ENCODE data around the gene GNE. TPM values are rescaled to one million over a fixed set of nuclear protein-coding genes. Genes with fewer than 3 reads are reported as not detected.
"Not testable (repeated sequence)": the region's sequence is repeated elsewhere in the genome, so short reads cannot be mapped to it uniquely, and the experiment has no call there.

GNE gene
- total RNA-seq, 1 donor from 2014 or later: 25.2 TPM

- H3K9me3 Mint-ChIP-seq: no peaks in the 10 kb centered on the region
- TF ChIP-seq CTCF (IDR thresholded peaks at IDR 0.05) (no peak), EZH2 (IDR thresholded peaks at IDR 0.05) (no peak), EZH2phosphoT487 (IDR thresholded peaks at IDR 0.05) (no peak)
- no peaks in the 10 kb centered on the region for H3K9me3 ChIP-seq (ENCODE audit: low read depth)
- no peaks in the 10 kb centered on the region for H3K27me3 ChIP-seq
- H3K4me2 ChIP-seq: no peak overlapping the region
- peaks cover 8% of the 10 kb centered on the region for H3K36me3 ChIP-seq
- H3K4me3 ChIP-seq: no peak overlapping the region
- H3K4me1 Mint-ChIP-seq: no peaks in the 10 kb centered on the region
- DNase-seq (ENCODE audit: low spot score): no peak
- no peak overlapping the region for H3K9ac ChIP-seq
- peaks cover 26% of the 10 kb centered on the region for H3K79me2 ChIP-seq (ENCODE audit: low read depth)
- H2AFZ ChIP-seq (replicated peaks): no peak overlapping the region
- H4K20me1 ChIP-seq (ENCODE audit: low read depth): peaks cover 8% of the 10 kb centered on the region
- no peak overlapping the region for H3K27ac ChIP-seq
- H3K36me3 Mint-ChIP-seq: peaks cover 12% of the 10 kb centered on the region
- no peak overlapping the region for H3K27ac Mint-ChIP-seq
- H3K4me3 Mint-ChIP-seq: no peak overlapping the region
- no peaks in the 10 kb centered on the region for H3K27me3 Mint-ChIP-seq (ENCODE audit: insufficient read depth, low read depth)
- H3F3A ChIP-seq (ENCODE audit: low read depth): no peaks in the 10 kb centered on the region
- H3K4me1 ChIP-seq: no peaks in the 10 kb centered on the region
Observed at GRCh38 chr9:36245906-36246305, 12.3 kb downstream of the GNE start.

GRCh38 chr9:36239675-36240074, 18.6 kb downstream of the GNE start:
- H3K27ac ChIP-seq; H3K4me2 ChIP-seq; H3K79me2 ChIP-seq (ENCODE audit: low read depth); H3K4me3 Mint-ChIP-seq; H3K9me3 ChIP-seq (ENCODE audit: low read depth); H3K9ac ChIP-seq; H3K4me1 ChIP-seq; DNase-seq (ENCODE audit: low spot score); H3K27me3 Mint-ChIP-seq (ENCODE audit: insufficient read depth, low read depth); H3K4me1 Mint-ChIP-seq; H2AFZ ChIP-seq (replicated peaks); H3K27ac Mint-ChIP-seq; H3F3A ChIP-seq (ENCODE audit: low read depth); H4K20me1 ChIP-seq (ENCODE audit: low read depth); H3K36me3 ChIP-seq; H3K27me3 ChIP-seq; H3K4me3 ChIP-seq; H3K9me3 Mint-ChIP-seq: not testable (repeated sequence)
- peaks cover 38% of the 10 kb centered on the region for H3K36me3 Mint-ChIP-seq

GRCh38 chr9:36239205-36239604, 19.0 kb downstream of the GNE start:
- not testable (repeated sequence) for H3K4me3 Mint-ChIP-seq; H3K4me1 ChIP-seq; H2AFZ ChIP-seq (replicated peaks); H3K27ac Mint-ChIP-seq; H3K27ac ChIP-seq; H3K4me2 ChIP-seq; H3K27me3 ChIP-seq; H3K36me3 ChIP-seq; H3K9ac ChIP-seq; H3K9me3 ChIP-seq (ENCODE audit: low read depth); H3K27me3 Mint-ChIP-seq (ENCODE audit: insufficient read depth, low read depth); H3F3A ChIP-seq (ENCODE audit: low read depth); H3K4me1 Mint-ChIP-seq; H3K9me3 Mint-ChIP-seq; DNase-seq (ENCODE audit: low spot score); H3K79me2 ChIP-seq (ENCODE audit: low read depth); H4K20me1 ChIP-seq (ENCODE audit: low read depth); H3K4me3 ChIP-seq
- peaks cover 39% of the 10 kb centered on the region for H3K36me3 Mint-ChIP-seq

- H3K36me3 Mint-ChIP-seq: peaks cover 40% of the 10 kb centered on the region
- no peaks in the 10 kb centered on the region for H3K9me3 Mint-ChIP-seq
- H3K27ac Mint-ChIP-seq: no peak overlapping the region
- no peaks in the 10 kb centered on the region for H3K27me3 ChIP-seq
- H3K9ac ChIP-seq: no peak overlapping the region
- peaks cover 2% of the 10 kb centered on the region for H3K27me3 Mint-ChIP-seq (ENCODE audit: insufficient read depth, low read depth)
- TF ChIP-seq EZH2phosphoT487 (IDR thresholded peaks at IDR 0.05) (no peak), CTCF (IDR thresholded peaks at IDR 0.05) (no peak), EZH2 (IDR thresholded peaks at IDR 0.05) (no peak)
- DNase-seq (ENCODE audit: low spot score): no peak
- H3K36me3 ChIP-seq: peaks cover 8% of the 10 kb centered on the region
- H3K4me3 ChIP-seq: no peak overlapping the region
- H3K27ac ChIP-seq: no peak overlapping the region
- H3K9me3 ChIP-seq (ENCODE audit: low read depth): no peaks in the 10 kb centered on the region
- no peaks in the 10 kb centered on the region for H3K79me2 ChIP-seq (ENCODE audit: low read depth)
- no peak overlapping the region for H3K4me2 ChIP-seq
- no peak overlapping the region for H3K4me3 Mint-ChIP-seq
- H3F3A ChIP-seq (ENCODE audit: low read depth): no peaks in the 10 kb centered on the region
- no peaks in the 10 kb centered on the region for H3K4me1 ChIP-seq
- no peaks in the 10 kb centered on the region for H3K4me1 Mint-ChIP-seq
- H4K20me1 ChIP-seq (ENCODE audit: low read depth): no peaks in the 10 kb centered on the region
- no peak overlapping the region for H2AFZ ChIP-seq (replicated peaks)
Observed at GRCh38 chr9:36237230-36237629, 21.0 kb downstream of the GNE start.

Measured in neural progenitor cell (in vitro differentiated cells).